ENCODE results near the gene TAF4B.
"Not testable (repeated sequence)": the region's sequence is repeated elsewhere in the genome, so short reads cannot be mapped to it uniquely, and the experiment has no call there.

TAF4B gene

GRCh38 chr18:26419746-26420145, 193.5 kb downstream of the TAF4B start:
- no peak for DNase-seq (ENCODE audit: extremely low read depth in 1 of 2, low read depth in 1 of 2)

GRCh38 chr18:26421503-26421902, 195.3 kb downstream of the TAF4B start:
- DNase-seq (ENCODE audit: extremely low read depth in 1 of 2, low read depth in 1 of 2), result no peak

- no peak for DNase-seq (ENCODE audit: extremely low read depth in 1 of 2, low read depth in 1 of 2)
These were observed 195.7 kb downstream of the TAF4B start for GRCh38 chr18:26421931-26422330.

- no peak for DNase-seq (ENCODE audit: extremely low read depth in 1 of 2, low read depth in 1 of 2)
These were observed 196.4 kb downstream of the TAF4B start for GRCh38 chr18:26422472-26423162.

GRCh38 chr18:26424428-26425147, 198.3 kb downstream of the TAF4B start:
- no peak for DNase-seq (ENCODE audit: extremely low read depth in 1 of 2, low read depth in 1 of 2)

- no peak for DNase-seq (ENCODE audit: extremely low read depth in 1 of 2, low read depth in 1 of 2)
These were observed 198.9 kb downstream of the TAF4B start for GRCh38 chr18:26425148-26425531.

- no peak for DNase-seq (ENCODE audit: extremely low read depth in 1 of 2, low read depth in 1 of 2)
These were observed 203.4 kb downstream of the TAF4B start for GRCh38 chr18:26429535-26430226.

GRCh38 chr18:26432651-26433424, 206.6 kb downstream of the TAF4B start:
- DNase-seq (ENCODE audit: extremely low read depth in 1 of 2, low read depth in 1 of 2), result no peak

- DNase-seq (ENCODE audit: extremely low read depth in 1 of 2, low read depth in 1 of 2), result no peak
These were observed 208.6 kb downstream of the TAF4B start for GRCh38 chr18:26434887-26435286.

- DNase-seq (ENCODE audit: extremely low read depth in 1 of 2, low read depth in 1 of 2), result no peak
These were observed 209.3 kb downstream of the TAF4B start for GRCh38 chr18:26435415-26436095.

GRCh38 chr18:26436176-26437051, 210.2 kb downstream of the TAF4B start:
- no peak for DNase-seq (ENCODE audit: extremely low read depth in 1 of 2, low read depth in 1 of 2)

- not testable (repeated sequence) for DNase-seq (ENCODE audit: extremely low read depth in 1 of 2, low read depth in 1 of 2)
These were observed 211.4 kb downstream of the TAF4B start for GRCh38 chr18:26437634-26438033.

- DNase-seq (ENCODE audit: extremely low read depth in 1 of 2, low read depth in 1 of 2), result no peak
These were observed 212.7 kb downstream of the TAF4B start for GRCh38 chr18:26438980-26439379.

GRCh38 chr18:26439537-26439936, 213.3 kb downstream of the TAF4B start:
- DNase-seq (ENCODE audit: extremely low read depth in 1 of 2, low read depth in 1 of 2), result no peak

GRCh38 chr18:26440644-26441043, 214.4 kb downstream of the TAF4B start:
- no peak for DNase-seq (ENCODE audit: extremely low read depth in 1 of 2, low read depth in 1 of 2)
